Measurements from ENCODE around the gene HSPB7.

DNA sequence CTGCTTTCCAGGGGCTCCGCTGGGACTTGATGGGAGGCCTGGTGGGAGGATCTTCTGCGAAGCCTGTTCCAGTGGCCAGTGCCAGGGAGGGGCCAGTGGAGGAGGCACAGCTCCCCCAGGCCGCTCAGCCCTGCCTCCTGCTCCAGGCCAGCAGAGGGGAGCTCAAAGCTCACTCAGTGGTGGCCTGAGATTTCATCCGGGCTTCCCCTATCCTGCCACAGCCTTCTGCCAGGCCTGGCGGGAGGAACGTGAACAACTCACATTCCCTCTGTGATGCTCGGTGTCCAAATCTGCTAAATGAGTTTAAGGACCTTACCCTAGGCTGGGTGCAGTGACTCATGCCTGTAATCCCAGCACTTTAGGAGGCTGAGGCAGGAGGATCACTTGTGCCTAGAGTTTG is 29.0 kb upstream of the HSPB7 start:
- TF ChIP-seq SUZ12 (IDR thresholded peaks at IDR 0.05; ENCODE audit: extremely low read depth, insufficient read depth, insufficient read length) (no peak), YY1 (IDR thresholded peaks at IDR 0.05; ENCODE audit: insufficient read depth, insufficient read length) (no peak)
